GM19463 (cell line): ENCODE results near the gene ONECUT3.

Experiments used
- ATAC-seq: cut with Tn5 transposase; IDR thresholded peaks from one replicate; pipeline ENCODE4 v1.9.1; 2021; ENCODE audit warnings: mild to moderate bottlenecking, moderate library complexity; ENCODE audit not compliant: unreplicated experiment

ONECUT3 gene

GRCh38 chr19:1828279-1829238 lies 75.3 kb downstream of the ONECUT3 start:
- ATAC-seq, result no peak

GRCh38 chr19:1829958-1830357 lies 76.7 kb downstream of the ONECUT3 start:
- no peak for ATAC-seq

GRCh38 chr19:1830568-1830967 lies 77.3 kb downstream of the ONECUT3 start:
- no peak for ATAC-seq
